Liver (tissue), 9 donors: ENCODE measurements around the gene TMEM91. TPM values are rescaled to one million over a fixed set of nuclear protein-coding genes. Genes with fewer than 3 reads are reported as not detected.

Experiments used
- DNase-seq: peaks from one replicate; pipeline ENCODE4 v3.0.0-alpha.2; 2017; ENCODE audit warnings: low spot score
- H3K27ac ChIP-seq, 2 donors: one replicate each; pipeline ENCODE4 v1.7.0; 2013; ENCODE audit warnings: inconsistent platforms in 2 of 2, low read length in 2 of 2, control low read depth in 1 of 2, low read depth in 1 of 2, mild to moderate bottlenecking in 1 of 2
- H3K27me3 ChIP-seq, 4 donors: one replicate each; pipeline versions ENCODE4 v1.6.1 to v1.7.0; 2013; ENCODE audit warnings: low read length in 3 of 4, inconsistent platforms in 1 of 4, mild to moderate bottlenecking in 1 of 4, moderate library complexity in 1 of 4; ENCODE audit not compliant: control insufficient read depth in 4 of 4, insufficient read depth in 4 of 4
- H3K36me3 ChIP-seq, 4 donors: one replicate each; pipeline versions ENCODE4 v1.6.1 to v1.7.0; 2013; ENCODE audit warnings: low read length in 3 of 4, mild to moderate bottlenecking in 3 of 4, low read depth in 1 of 4, moderate library complexity in 1 of 4; ENCODE audit not compliant: control insufficient read depth in 4 of 4, insufficient read depth in 3 of 4
- H3K4me1 ChIP-seq, 4 donors: one replicate each; pipeline versions ENCODE4 v1.6.1 to v1.7.0; 2013; ENCODE audit warnings: low read length in 3 of 4, mild to moderate bottlenecking in 3 of 4, moderate library complexity in 1 of 4; ENCODE audit not compliant: control insufficient read depth in 4 of 4, insufficient read depth in 4 of 4
- H3K4me3 ChIP-seq, 3 donors: one replicate each; pipeline versions ENCODE4 v1.6.1 to v1.7.0; 2013; ENCODE audit warnings: low read length in 3 of 3, control low read depth in 1 of 3, low read depth in 1 of 3, mild to moderate bottlenecking in 1 of 3
- H3K9ac ChIP-seq, 2 donors: one replicate each; pipeline ENCODE4 v1.7.0; 2013; ENCODE audit warnings: low read length in 2 of 2, mild to moderate bottlenecking in 2 of 2, moderate library complexity in 2 of 2, control low read depth in 1 of 2, low read depth in 1 of 2
- H3K9me3 ChIP-seq, 4 donors: one replicate each; pipeline versions ENCODE4 v1.6.1 to v1.7.0; 2013; ENCODE audit warnings: low read length in 3 of 4; ENCODE audit not compliant: control insufficient read depth in 4 of 4
- FOXA1 ChIP-seq: IDR thresholded peaks from 2 replicates; pipeline ENCODE4 v1.6.1; 2016; ENCODE audit warnings: antibody characterized with exemption
- GABPA ChIP-seq, 2 donors: IDR thresholded peaks in 1 of 2; conservative IDR thresholded peaks in 1 of 2; 2 replicates each; pipeline ENCODE4 v1.6.1; 2016; ENCODE audit warnings: antibody characterized with exemption in 2 of 2, mild to moderate bottlenecking in 1 of 2, moderate library complexity in 1 of 2
- HNF4A ChIP-seq, 2 donors: conservative IDR thresholded peaks; 2 replicates each; pipeline ENCODE4 v1.6.1; 2016; ENCODE audit warnings: antibody characterized with exemption in 2 of 2, mild to moderate bottlenecking in 2 of 2
- RAD21 ChIP-seq, 2 donors: IDR thresholded peaks; 2 replicates each; pipeline ENCODE4 v1.6.1; 2016; ENCODE audit warnings: antibody characterized with exemption in 2 of 2, mild to moderate bottlenecking in 2 of 2
- RXRA ChIP-seq, 2 donors: IDR thresholded peaks; 2 replicates each; pipeline ENCODE4 v1.6.1; 2017 to 2018; ENCODE audit warnings: antibody characterized with exemption in 2 of 2, mild to moderate bottlenecking in 1 of 2
- SP1 ChIP-seq: IDR thresholded peaks from 2 replicates; pipeline ENCODE4 v1.6.1; 2018; ENCODE audit warnings: antibody characterized with exemption, mild to moderate bottlenecking
- TAF1 ChIP-seq: conservative IDR thresholded peaks from 2 replicates; pipeline ENCODE4 v1.6.1; 2016; ENCODE audit warnings: antibody characterized with exemption, mild to moderate bottlenecking
- ZBTB33 ChIP-seq: IDR thresholded peaks from 2 replicates; pipeline ENCODE4 v1.6.1; 2016; ENCODE audit warnings: antibody characterized with exemption
- WGBS: extraction: QIAGEN DNeasy Blood & Tissue Kit; methylation state at CpG from one replicate; pipeline ENCODE4 v1.1.7; 2013; 5-methylcytosine and 5-hydroxymethylcytosine counted together
- polyA plus RNA-seq, 2 donors: library from polyadenylated mRNA; stranded (reverse) in 1 of 2; unstranded in 1 of 2; fragments of 200-250 nt in 1 of 2; fragments of >200 nt in 1 of 2; fragmentation: Nextera tagmentation in 1 of 2; extraction: Ambion mirVana in 1 of 2; gene quantifications; one replicate each; pipeline versions ENCODE4 v1.2.1 to v1.2.3, GENCODE V29; 2013 to 2015
- total RNA-seq, 2 donors: library from RNA; depleted of rRNA; stranded (reverse); fragments of >200 nt; gene quantifications; one replicate each; pipeline ENCODE4 v1.2.3, GENCODE V29; 2014
- TF ChIP-seq, protein P1 (sequence below): IDR thresholded peaks from 2 replicates; pipeline ENCODE4 v1.6.1; 2016; ENCODE audit warnings: antibody characterized with exemption, mild to moderate bottlenecking
- TF ChIP-seq, protein P2 (sequence below): IDR thresholded peaks from 2 replicates; pipeline ENCODE4 v1.6.1; 2016; ENCODE audit warnings: antibody characterized with exemption
- TF ChIP-seq, protein P3 (sequence below): fragments of 150-350 bp; IDR thresholded peaks from 2 replicates; pipeline ENCODE4 v1.5.1; 2017; ENCODE audit warnings: improper control_type of control experiment, low read depth, low read length; ENCODE audit not compliant: missing input control
- donor health status: healthy.
- donor health status: healthy.
- donor health status: healthy.
- donor health status: healthy.
- donor health status: healthy.

The TMEM91 gene
- total and polyA plus RNA-seq, 4 donors = 1.6 to 4.0 (median 2.9) TPM

DNA sequence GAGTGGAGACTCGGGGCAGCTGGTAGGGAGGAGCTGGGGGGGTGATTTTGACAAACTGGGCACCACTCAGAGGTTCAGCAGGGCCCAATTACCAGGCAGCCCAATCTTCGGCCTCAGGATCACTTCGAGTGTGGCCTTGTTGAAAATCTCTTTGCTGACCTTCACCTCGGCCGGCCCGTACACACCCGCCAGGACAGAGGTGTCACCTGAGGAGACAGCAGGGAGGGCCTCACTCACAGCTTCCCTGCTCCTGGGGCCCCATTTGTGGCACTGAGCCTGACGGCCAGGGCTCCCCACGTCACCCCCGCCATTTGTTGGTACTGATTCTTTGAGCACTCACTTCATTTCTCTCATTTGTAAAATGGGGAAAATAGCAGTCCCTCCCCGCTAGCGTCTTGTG is 16.4 kb downstream of the TMEM91 start:
- TF ChIP-seq HNF4A (conservative IDR thresholded peaks at IDR 0.05) (no peak), TAF1 (no peak), RAD21 (IDR thresholded peaks at IDR 0.05) (no peak)
- TF ChIP-seq, protein P1, sequence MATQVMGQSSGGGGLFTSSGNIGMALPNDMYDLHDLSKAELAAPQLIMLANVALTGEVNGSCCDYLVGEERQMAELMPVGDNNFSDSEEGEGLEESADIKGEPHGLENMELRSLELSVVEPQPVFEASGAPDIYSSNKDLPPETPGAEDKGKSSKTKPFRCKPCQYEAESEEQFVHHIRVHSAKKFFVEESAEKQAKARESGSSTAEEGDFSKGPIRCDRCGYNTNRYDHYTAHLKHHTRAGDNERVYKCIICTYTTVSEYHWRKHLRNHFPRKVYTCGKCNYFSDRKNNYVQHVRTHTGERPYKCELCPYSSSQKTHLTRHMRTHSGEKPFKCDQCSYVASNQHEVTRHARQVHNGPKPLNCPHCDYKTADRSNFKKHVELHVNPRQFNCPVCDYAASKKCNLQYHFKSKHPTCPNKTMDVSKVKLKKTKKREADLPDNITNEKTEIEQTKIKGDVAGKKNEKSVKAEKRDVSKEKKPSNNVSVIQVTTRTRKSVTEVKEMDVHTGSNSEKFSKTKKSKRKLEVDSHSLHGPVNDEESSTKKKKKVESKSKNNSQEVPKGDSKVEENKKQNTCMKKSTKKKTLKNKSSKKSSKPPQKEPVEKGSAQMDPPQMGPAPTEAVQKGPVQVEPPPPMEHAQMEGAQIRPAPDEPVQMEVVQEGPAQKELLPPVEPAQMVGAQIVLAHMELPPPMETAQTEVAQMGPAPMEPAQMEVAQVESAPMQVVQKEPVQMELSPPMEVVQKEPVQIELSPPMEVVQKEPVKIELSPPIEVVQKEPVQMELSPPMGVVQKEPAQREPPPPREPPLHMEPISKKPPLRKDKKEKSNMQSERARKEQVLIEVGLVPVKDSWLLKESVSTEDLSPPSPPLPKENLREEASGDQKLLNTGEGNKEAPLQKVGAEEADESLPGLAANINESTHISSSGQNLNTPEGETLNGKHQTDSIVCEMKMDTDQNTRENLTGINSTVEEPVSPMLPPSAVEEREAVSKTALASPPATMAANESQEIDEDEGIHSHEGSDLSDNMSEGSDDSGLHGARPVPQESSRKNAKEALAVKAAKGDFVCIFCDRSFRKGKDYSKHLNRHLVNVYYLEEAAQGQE = no peak
- TF ChIP-seq, protein P2, sequence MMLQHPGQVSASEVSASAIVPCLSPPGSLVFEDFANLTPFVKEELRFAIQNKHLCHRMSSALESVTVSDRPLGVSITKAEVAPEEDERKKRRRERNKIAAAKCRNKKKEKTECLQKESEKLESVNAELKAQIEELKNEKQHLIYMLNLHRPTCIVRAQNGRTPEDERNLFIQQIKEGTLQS = no peak
- Histone ChIP-seq H3K9me3 (no peaks in the 10 kb centered on the region), H3K4me3 (no peak overlapping the region), H3K27ac (no peak overlapping the region), H3K27me3 (no peaks in the 10 kb centered on the region), H3K9ac (no peak overlapping the region), H3K4me1 (peaks cover 0 to 16% (median 5%) of the 10 kb centered on the region in 4 donors), H3K36me3 (peaks cover 8 to 35% (median 22%) of the 10 kb centered on the region in 4 donors)
- no peak for DNase-seq
- WGBS = 90% methylated on average over 12 of the region's 12 CpGs

DNA sequence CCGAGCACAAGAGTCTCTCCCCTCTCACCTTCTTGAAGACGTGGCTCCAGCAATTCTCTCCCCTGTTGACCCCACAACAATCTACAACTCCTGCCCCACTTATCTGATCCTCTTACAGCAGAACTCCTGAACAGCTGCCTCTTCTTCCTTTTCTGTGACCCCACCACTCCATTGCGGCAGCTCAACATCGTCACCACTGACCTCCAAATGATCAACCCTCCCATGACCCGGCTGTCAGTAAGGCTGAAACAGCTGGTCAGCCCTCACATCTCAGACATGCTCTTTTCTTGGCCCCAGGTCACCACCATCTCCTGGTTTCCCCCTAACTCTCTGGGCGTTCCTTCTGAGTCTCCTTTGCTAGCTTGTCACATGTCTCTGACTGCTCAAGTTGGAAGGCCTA is 19.0 kb downstream of the TMEM91 start:
- Histone ChIP-seq H3K4me1 (peaks cover 2 to 26% (median 16%) of the 10 kb centered on the region in 4 donors), H3K9me3 (no peaks in the 10 kb centered on the region), H3K27me3 (no peaks in the 10 kb centered on the region), H3K4me3 (no peak overlapping the region), H3K36me3 (peaks cover 1 to 16% (median 12%) of the 10 kb centered on the region in 4 donors), H3K9ac (no peak overlapping the region), H3K27ac (no peak overlapping the region)
- no peak for DNase-seq
- TF ChIP-seq RXRA (IDR thresholded peaks at IDR 0.05) (no peak), RAD21 (IDR thresholded peaks at IDR 0.05) (no peak)
- 89% methylated on average over 6 of the region's 6 CpGs for WGBS

DNA sequence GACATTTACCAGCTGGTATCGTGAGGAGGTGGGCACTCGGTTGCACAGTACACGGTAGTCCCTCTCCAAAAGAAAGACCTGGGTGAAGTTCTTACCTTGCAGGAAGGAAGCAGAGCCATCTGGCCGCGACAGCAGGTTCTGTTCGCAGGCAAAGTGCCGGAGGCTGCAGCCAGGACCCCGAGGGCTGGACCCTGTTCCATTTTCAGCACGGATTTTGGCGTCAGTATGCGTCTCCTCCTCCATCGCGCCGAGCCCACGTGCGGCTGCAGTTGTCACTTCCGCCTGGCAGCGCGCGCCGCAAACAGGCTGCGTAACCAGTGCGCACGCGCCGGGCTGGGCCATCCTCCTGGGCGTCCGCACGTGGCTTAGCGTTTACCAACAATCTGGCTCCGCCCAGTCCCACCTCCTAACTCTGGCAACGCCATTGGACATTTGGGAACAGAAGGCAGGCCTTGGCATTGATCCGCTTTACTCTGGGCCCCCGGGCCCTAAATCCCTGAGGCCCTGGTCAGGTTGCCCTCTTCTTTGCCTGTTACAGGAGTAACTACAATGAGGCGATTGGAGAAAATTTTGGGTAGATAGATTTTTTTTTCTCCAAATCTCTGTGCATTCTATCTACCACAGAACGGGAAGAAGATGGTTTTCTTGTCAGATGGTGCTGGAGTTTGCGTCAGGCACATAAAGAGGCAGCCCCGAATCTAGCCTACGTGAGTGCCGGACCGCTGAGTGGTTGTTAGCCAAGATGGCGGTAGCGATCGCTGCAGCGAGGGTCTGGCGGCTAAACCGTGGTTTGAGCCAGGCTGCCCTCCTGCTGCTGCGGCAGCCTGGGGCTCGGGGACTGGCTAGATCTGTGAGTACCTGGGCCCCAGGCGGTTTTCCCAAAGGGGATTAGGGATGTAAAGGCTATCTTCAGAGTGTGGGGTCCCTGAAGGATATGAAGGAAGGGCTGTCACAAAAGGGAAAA is 21.0 kb downstream of the TMEM91 start, which contains the start of the genes BCKDHA and EXOSC5:
TSS of gene BCKDHA (plus strand) at position 733 of the 964 bp plus-strand sequence. CDS start at position 743, 10 bp downstream.
TSS of gene EXOSC5 (minus strand) at position 274 of the 964 bp plus-strand sequence. CDS start at position 243, 31 bp downstream.
- under 1% methylated on average over 50 of the region's 50 CpGs for WGBS
- Histone ChIP-seq H3K27me3 (no peaks in the 10 kb centered on the region), H3K27ac (peak within 1 kb of the TSS; percentile 92 to 98), H3K36me3 (no peaks in the 10 kb centered on the region), H3K4me3 (peak within 1 kb of the TSS; percentile 84 to 99 (median 96)), H3K4me1 (peaks cover 2 to 26% (median 16%) of the 10 kb centered on the region in 4 donors), H3K9ac (peak within 1 kb of the TSS; percentile 94 to 98), H3K9me3 (no peaks in the 10 kb centered on the region)
- DNase-seq = peak; percentile 97
- peak; percentile 3 to 32 for TF ChIP-seq RAD21 (IDR thresholded peaks at IDR 0.05)
- peak in 1 of 2 donors; percentile 88 for TF ChIP-seq GABPA (IDR thresholded peaks at IDR 0.05 in 1 of 2, conservative IDR thresholded peaks at IDR 0.05 in 1 of 2)
- TF ChIP-seq, protein P1 = no peak
- TF ChIP-seq SP1 = peak; percentile 90
- no peak for TF ChIP-seq TAF1
- TF ChIP-seq, protein P2 = no peak
- peak; percentile 77 for TF ChIP-seq ZBTB33
- peak; percentile 35 for TF ChIP-seq FOXA1
- TF ChIP-seq, protein P3, sequence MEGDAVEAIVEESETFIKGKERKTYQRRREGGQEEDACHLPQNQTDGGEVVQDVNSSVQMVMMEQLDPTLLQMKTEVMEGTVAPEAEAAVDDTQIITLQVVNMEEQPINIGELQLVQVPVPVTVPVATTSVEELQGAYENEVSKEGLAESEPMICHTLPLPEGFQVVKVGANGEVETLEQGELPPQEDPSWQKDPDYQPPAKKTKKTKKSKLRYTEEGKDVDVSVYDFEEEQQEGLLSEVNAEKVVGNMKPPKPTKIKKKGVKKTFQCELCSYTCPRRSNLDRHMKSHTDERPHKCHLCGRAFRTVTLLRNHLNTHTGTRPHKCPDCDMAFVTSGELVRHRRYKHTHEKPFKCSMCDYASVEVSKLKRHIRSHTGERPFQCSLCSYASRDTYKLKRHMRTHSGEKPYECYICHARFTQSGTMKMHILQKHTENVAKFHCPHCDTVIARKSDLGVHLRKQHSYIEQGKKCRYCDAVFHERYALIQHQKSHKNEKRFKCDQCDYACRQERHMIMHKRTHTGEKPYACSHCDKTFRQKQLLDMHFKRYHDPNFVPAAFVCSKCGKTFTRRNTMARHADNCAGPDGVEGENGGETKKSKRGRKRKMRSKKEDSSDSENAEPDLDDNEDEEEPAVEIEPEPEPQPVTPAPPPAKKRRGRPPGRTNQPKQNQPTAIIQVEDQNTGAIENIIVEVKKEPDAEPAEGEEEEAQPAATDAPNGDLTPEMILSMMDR = peak; percentile 10
- TF ChIP-seq RXRA (IDR thresholded peaks at IDR 0.05) = no peak
- no peak for TF ChIP-seq HNF4A (conservative IDR thresholded peaks at IDR 0.05)
